Gastrocnemius medialis (tissue), 4 donors: ENCODE results near the gene COG1. TPM values are rescaled to one million over a fixed set of nuclear protein-coding genes. Genes with fewer than 3 reads are reported as not detected.

Experiments
- ATAC-seq, 2 donors: fragments of 150-250 bp; one replicate each; pipeline ENCODE4 v1.9.1; 2016
- DNase-seq, 2 donors: peaks; one replicate each; pipeline ENCODE4 v3.0.0-alpha.2; 2019
- H3K27ac ChIP-seq, 4 donors: fragments of 200-600 bp; sonication (generic); 1 replicate in 1 of 4; 2 replicates in 3 of 4; pipeline ENCODE4 v1.5.1; 2016 to 2018; ENCODE audit warnings: mild to moderate bottlenecking in 2 of 4, moderate library complexity in 1 of 4
- H3K27me3 ChIP-seq, 3 donors: fragments of 200-600 bp; sonication (generic) in 2 of 3; 1 replicate in 1 of 3; 2 replicates in 2 of 3; pipeline versions ENCODE4 v1.5.1 to v1.6.0; 2016 to 2019; ENCODE audit warnings: mild to moderate bottlenecking in 1 of 3, moderate library complexity in 1 of 3
- H3K36me3 ChIP-seq, 2 donors: fragments of 200-600 bp; sonication (generic) in 1 of 2; one replicate each; pipeline ENCODE4 v1.5.1; 2017 to 2018
- H3K4me1 ChIP-seq, 2 donors: fragments of 200-600 bp; sonication (generic) in 1 of 2; one replicate each; pipeline ENCODE4 v1.5.1; 2016 to 2017; ENCODE audit warnings: mild to moderate bottlenecking in 2 of 2
- H3K4me3 ChIP-seq, 4 donors: fragments of 200-600 bp; sonication (generic) in 3 of 4; 1 replicate in 1 of 4; 2 replicates in 3 of 4; pipeline ENCODE4 v1.5.1; 2016 to 2019; ENCODE audit warnings: mild to moderate bottlenecking in 2 of 4
- H3K9me3 ChIP-seq, 3 donors: fragments of 200-600 bp; sonication (generic) in 2 of 3; 1 replicate in 1 of 3; 2 replicates in 2 of 3; pipeline ENCODE4 v1.5.1; 2016 to 2019
- POLR2A ChIP-seq, 2 donors: fragments of 450-650 bp; IDR thresholded peaks; one replicate each; pipeline ENCODE4 v1.6.1; 2017; ENCODE audit warnings: antibody characterized with exemption in 2 of 2, mild to moderate bottlenecking in 2 of 2, moderate library complexity in 2 of 2
- in situ Hi-C, 4 donors: fragments of 200-750 bp; cut with MboI; loops; one replicate each; pipeline versions ENCODE4 v1.15.0 to v1.8.0; 2017; ENCODE audit warnings: low sequenced_read_pairs in 4 of 4
- intact Hi-C: fragments of 100-400 bp; cut with DNase I; formaldehyde crosslinking; loops from one replicate; pipeline ENCODE4 v1.15.1; 2023; ENCODE audit warnings: low total_unique reads
- total RNA-seq, 4 donors: library from RNA; depleted of rRNA; stranded (reverse); fragments of >200 nt; gene quantifications; one replicate each; pipeline versions ENCODE4 v1.1.0 to v1.2.3, GENCODE V29; 2016
- TF ChIP-seq, protein P1 (sequence below), 5 experiments: fragments of 450-650 bp in 3 of 5; fragments of 200-600 bp in 2 of 5; sonication (generic) in 2 of 5; IDR thresholded peaks in 4 of 5; conservative IDR thresholded peaks in 1 of 5; 1 replicate in 4 of 5; 2 replicates in 1 of 5; pipeline ENCODE4 v1.5.1; 2016 to 2019; ENCODE audit warnings: antibody characterized with exemption in 5 of 5, mild to moderate bottlenecking in 3 of 5, moderate library complexity in 3 of 5

Gene COG1
- total RNA-seq, 4 donors from 2014 or later: 21.2 to 34.7 (median 26.7) TPM

- Histone ChIP-seq H3K4me3 (no peak overlapping the region), H3K4me1 (peaks cover 13 to 29% of the 10 kb centered on the region in 2 donors), H3K9me3 (no peaks in the 10 kb centered on the region), H3K36me3 (peaks cover 2 to 69% of the 10 kb centered on the region in 2 donors), H3K27me3 (no peaks in the 10 kb centered on the region), H3K27ac (no peak overlapping the region)
- TF ChIP-seq, protein P1, sequence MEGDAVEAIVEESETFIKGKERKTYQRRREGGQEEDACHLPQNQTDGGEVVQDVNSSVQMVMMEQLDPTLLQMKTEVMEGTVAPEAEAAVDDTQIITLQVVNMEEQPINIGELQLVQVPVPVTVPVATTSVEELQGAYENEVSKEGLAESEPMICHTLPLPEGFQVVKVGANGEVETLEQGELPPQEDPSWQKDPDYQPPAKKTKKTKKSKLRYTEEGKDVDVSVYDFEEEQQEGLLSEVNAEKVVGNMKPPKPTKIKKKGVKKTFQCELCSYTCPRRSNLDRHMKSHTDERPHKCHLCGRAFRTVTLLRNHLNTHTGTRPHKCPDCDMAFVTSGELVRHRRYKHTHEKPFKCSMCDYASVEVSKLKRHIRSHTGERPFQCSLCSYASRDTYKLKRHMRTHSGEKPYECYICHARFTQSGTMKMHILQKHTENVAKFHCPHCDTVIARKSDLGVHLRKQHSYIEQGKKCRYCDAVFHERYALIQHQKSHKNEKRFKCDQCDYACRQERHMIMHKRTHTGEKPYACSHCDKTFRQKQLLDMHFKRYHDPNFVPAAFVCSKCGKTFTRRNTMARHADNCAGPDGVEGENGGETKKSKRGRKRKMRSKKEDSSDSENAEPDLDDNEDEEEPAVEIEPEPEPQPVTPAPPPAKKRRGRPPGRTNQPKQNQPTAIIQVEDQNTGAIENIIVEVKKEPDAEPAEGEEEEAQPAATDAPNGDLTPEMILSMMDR (IDR thresholded peaks at IDR 0.05 in 4 of 5, conservative IDR thresholded peaks at IDR 0.05 in 1 of 5): no peak
- TF ChIP-seq POLR2A (IDR thresholded peaks at IDR 0.05): no peak
- DNase-seq (no peak), ATAC-seq (no peak)
- intact Hi-C loops (no loop called here), in situ Hi-C loops (no loop called here)
Observed at GRCh38 chr17:73198201-73198929, 5.5 kb downstream of the COG1 start.

GRCh38 chr17:73198930-73199260 is 6.0 kb downstream of the COG1 start:
- ATAC-seq (no peak), DNase-seq (no peak)
- Histone ChIP-seq H3K4me1 (peaks cover 8 to 31% of the 10 kb centered on the region in 2 donors), H3K4me3 (no peak overlapping the region), H3K9me3 (no peaks in the 10 kb centered on the region), H3K27ac (no peak overlapping the region), H3K27me3 (no peaks in the 10 kb centered on the region), H3K36me3 (peaks cover 2 to 74% of the 10 kb centered on the region in 2 donors)
- intact Hi-C loops: no loop called here
- TF ChIP-seq POLR2A (IDR thresholded peaks at IDR 0.05): no peak
- TF ChIP-seq, protein P1 (IDR thresholded peaks at IDR 0.05 in 4 of 5, conservative IDR thresholded peaks at IDR 0.05 in 1 of 5): no peak
- in situ Hi-C loops: no loop called here

GRCh38 chr17:73199751-73200317 is 7.0 kb downstream of the COG1 start:
- Histone ChIP-seq H3K27ac (no peak overlapping the region), H3K36me3 (peaks cover 2 to 77% of the 10 kb centered on the region in 2 donors), H3K27me3 (no peaks in the 10 kb centered on the region), H3K4me1 (peaks cover under 1 to 24% of the 10 kb centered on the region in 2 donors), H3K4me3 (no peak overlapping the region), H3K9me3 (no peaks in the 10 kb centered on the region)
- TF ChIP-seq POLR2A (IDR thresholded peaks at IDR 0.05): no peak
- TF ChIP-seq, protein P1 (IDR thresholded peaks at IDR 0.05 in 4 of 5, conservative IDR thresholded peaks at IDR 0.05 in 1 of 5): no peak
- in situ Hi-C loops (no loop called here), intact Hi-C loops (no loop called here)
- no peak for ATAC-seq
- no peak for DNase-seq

DNA sequence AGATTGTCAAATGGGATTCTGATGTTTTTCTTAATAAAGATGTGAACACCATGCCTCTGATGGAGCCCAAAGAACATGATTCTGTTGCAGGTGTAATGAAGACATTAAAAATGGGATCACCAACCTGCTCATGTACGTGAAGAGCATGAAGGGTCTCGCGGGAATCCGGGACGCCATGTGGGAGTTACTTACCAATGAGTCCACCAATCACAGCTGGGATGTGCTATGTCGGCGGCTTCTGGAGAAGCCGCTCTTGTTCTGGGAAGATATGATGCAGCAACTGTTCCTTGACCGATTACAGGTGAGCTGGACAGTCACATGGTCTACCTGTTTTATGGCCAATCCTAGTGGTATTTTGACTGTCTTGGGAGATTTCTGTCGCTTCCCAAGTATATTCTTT is 7.6 kb downstream of the COG1 start:
- Histone ChIP-seq H3K27ac (peak overlapping the region in 1 of 4 donors; percentile 62), H3K9me3 (no peaks in the 10 kb centered on the region), H3K27me3 (no peaks in the 10 kb centered on the region), H3K4me3 (no peak overlapping the region), H3K36me3 (peaks cover 2 to 83% of the 10 kb centered on the region in 2 donors), H3K4me1 (peaks cover 0 to 23% of the 10 kb centered on the region in 2 donors)
- intact Hi-C loops (no loop called here), in situ Hi-C loops (no loop called here)
- ATAC-seq (no peak), DNase-seq (no peak)
- TF ChIP-seq, protein P1 (IDR thresholded peaks at IDR 0.05 in 4 of 5, conservative IDR thresholded peaks at IDR 0.05 in 1 of 5): no peak
- no peak for TF ChIP-seq POLR2A (IDR thresholded peaks at IDR 0.05)
